Stimulated activated CD4-positive, alpha-beta T cell treated with anti-CD3 and anti-CD28 coated beads, Interleukin-1b, Interleukin-23, amount 100 ng/mL, for 4 hours (primary cell): Measurements from ENCODE around the gene SOX30.

Source experiments
- DNase-seq, 2 donors: peaks; one replicate each; pipeline ENCODE4 v3.0.0-alpha.2; 2020; ENCODE audit warnings: low read depth in 2 of 2

Gene SOX30

DNA sequence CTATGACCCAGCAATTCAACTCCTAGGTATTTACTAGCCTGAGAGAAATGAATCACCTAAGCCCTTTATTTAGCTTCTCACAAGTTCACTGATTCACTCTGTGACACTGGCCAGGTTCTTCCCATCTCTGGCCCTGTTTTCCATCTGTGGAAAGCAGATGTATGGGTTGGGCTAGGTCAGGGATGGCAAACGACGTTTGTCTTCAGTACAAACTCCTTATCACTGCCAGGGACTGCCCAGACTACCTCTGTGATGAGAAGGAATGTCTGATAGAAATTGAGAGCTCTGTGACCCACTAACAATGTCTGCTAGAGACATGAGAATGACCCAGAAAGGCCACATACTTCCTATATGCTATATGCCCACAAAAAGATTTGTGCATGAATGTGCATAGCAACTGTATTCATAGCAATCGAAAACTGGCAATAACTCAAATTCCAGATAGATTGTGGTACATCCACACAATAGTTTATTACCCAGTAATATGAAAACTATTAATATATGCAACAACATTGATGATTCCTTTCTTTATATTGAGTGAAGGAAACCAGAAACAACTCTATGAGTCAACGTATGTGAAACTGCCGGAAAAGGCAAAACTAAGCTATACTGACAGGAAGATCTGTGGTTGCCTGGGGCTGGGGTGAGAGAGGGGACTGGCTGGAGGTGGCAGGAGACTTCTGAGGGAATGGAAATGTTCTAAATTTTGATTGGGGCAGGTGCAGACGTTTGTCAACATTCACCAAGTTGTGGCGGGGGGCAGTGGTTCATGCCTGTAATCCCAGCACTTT is 44.7 kb downstream of the SOX30 start:
- DNase-seq: peak; percentile 36 to 53

DNA sequence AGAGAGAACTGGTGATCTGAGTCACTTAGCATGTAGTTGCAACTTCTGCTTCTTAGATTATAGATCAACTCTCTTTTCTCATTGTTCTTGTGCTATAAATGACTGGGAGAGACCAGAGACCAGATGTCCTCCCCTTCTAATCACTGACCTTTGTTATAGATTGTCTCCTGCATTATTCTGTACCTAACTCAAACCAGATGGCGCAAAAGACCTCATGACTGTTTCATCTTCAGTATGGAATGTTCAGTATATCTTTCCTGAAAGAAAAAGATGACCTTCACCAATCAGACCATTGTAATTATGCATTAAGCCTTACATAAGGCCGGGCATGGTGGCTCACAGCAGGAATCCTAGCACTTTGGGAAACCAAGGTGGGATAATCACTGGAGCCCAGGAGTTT is 46.2 kb downstream of the SOX30 start:
- no peak for DNase-seq

DNA sequence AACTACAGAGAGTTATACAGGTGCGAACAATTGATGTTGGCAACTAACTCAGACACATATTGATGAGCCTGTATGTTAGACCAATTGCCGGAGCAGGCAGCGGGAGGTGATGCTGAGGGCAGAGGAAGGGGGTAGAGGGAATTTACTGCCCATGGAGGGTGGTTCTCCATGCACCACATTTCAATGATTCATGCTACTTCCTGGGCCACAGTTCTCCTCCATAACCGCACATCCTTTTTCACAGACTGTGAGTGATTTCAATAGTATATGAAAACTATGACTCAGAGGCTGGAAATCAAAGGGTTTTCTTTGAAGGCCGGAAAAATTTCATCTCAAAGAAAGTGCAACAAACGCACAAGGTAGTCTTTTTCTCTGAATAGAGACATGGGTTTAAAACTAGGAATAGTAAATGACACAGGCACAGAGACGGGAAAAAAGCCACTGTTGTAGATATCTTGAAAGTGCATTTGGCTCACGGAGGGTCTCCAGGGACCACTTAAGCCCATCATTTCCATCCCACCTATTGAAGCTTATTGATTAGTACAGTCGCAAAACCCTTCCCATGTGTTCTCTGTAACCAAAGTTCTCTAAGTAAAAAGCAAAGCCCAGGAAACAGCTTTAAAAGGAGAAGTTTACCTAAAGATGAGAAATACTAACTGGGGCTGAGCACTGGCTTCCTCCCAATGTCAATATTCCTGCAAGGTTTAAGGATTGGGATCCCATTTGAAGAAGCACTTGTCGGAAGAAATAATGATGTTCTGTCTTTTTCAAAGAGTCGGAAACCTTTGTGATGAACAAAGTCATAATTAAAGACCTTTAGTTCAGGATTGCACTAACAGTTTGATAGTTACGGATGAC is 48.7 kb downstream of the SOX30 start:
- DNase-seq: peak; percentile 43 to 61

DNA sequence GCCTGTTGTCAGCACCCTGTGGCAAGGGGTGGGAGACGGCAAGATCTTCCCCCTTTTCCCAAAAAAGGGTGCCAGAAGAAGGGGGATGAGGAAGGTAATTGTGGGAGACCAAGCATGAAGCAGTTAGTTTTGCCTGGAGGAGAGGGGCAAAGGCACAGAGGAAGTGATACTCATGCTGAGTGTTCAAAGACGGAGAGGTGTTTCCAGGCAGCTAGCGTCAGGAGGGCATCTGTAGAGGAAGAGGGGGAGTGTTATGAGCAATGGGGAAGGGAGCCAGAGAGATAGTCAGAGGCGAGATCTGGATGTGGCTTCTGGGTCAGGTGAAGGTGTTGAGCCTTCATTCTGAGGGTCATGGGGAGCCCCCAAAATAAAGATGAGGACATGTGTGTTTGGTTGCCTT is 49.7 kb downstream of the SOX30 start:
- peak; percentile 17 to 52 for DNase-seq

DNA sequence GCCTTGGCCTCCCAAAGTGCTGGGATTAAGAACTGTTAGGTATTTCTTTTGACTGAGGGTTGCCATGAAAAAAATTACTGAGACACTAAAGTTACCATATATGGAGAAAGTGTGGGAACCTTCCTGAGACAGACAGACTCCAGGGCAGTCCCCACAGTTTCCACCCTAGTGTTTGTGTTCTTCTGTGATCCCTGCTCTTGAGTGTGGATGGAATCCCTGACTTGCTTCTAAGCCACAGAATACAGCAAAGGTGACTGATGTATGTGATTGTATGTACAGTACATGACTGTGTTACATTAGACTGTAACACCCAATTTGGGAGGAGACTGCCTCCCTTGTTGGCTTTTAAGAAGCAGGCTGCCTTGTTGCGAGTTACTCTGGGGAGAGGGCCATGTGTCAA is 52.0 kb downstream of the SOX30 start:
- no peak for DNase-seq

DNA sequence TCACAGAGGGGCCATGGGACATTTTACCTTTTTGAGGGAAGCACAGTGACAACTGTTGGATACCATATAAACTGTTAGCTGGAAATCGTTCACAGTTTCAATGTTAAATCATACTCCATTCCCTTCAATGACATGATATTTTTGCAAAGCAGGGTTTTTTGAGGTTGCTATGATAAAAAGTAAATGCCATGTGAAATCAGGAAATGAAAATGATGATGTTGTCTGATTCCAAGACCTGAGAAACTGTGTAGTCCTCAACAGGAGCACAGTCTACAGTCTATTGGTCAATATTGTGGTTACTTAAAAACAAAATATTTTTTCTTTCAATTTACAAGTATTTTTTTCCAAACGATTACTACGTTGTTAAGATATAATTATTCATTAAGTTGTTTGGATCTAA is 52.7 kb downstream of the SOX30 start:
- DNase-seq: no peak

DNA sequence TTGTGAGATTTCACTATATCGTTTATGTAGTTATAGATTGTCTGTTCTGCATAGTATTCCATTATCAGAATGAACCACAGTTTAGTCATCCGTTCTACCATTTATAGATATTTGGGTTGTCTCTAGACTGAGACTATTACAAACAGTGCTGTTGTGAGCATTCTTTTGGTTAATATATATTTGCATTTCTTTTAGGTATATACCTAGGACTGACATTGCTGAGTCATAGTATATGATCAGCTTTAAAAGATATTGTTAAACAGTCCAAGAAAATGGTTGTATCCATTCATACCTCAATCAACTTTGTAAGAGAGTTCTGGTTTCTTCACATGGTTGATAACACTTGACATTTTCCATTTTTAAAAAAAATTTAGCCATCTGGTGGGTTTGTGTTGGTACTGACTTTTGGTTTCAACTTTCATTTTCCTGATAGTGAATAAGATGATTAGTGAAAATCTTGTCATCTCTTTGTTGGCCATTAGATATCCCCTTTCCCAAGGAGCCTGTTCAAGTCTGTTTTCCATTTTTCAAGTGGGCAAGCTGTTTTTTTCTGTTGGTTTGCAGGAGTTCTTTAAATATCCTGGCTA is 53.8 kb downstream of the SOX30 start:
- DNase-seq: no peak

DNA sequence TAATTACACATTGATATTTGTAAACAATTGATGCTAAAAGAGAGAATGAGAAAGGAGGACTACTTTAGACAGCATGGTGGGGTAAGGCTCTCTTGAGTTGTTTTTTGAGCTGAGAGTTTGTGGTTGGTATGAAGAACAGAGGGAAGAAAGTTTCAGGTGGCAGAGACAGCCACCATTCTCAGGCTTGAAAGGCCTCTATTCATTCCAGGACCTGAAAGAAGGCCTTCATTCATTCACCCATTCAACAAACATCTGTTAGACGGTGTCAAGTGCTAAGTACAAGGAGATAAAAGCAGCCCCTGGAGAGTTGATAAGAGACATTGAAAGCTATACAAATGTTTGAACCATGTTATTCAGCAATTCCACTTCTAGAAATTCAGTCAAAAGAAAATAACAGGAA is 55.0 kb downstream of the SOX30 start:
- no peak for DNase-seq

DNA sequence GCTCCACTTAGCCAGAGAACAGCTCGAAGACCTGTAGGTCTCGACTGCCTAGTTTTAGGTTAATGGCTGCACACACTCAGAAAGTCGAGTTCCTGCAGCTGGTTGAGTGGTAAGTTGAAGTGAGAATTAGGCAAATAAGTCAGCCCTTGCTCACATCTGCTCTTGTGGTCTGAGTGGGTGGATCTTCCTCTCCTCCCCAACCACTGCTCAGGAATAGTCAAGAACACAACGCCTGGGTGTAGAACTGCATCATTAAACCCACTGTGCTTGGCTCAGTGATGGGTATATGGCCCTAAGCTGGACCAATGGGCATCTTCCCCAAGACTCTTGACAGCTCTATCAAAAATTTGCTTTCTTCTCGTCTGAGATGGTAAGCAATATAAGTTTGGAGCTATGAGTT is 55.8 kb downstream of the SOX30 start:
- no peak for DNase-seq

DNA sequence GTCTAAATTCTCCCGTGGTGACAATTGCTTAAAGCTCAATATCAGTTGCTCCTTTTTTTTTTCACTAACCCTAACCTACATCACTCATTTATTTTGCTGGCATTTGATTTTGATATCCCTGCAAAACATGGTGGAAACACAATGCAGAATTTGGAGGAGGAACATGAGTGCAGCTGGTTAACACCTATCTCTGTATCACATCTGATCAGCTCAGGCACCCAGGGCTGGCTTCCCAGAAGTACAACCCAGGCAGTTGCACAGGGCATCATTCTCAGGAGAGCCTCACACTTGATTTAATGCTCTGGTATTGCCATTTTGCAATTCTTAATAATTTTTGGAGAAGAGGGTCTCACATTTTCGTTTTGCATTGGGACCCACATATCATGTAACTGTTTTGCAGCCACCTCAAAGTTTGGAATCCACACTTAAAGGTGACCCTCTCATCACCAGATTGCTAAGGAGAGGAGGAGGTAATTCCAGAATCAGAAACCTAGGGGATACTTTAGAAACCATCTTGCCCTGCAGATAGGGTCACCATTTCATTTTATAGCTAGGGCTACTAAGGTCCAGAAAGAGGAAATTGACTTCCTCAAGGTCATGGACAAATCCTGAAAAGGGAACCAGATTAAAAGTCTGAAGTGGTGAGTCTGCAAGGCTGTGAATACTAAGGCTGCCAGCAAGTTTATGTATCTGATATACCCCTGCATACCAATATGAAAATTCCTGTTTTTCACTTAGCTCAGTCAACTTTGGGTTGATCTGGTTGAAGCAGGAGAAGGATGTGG is 57.4 kb downstream of the SOX30 start:
- no peak for DNase-seq

DNA sequence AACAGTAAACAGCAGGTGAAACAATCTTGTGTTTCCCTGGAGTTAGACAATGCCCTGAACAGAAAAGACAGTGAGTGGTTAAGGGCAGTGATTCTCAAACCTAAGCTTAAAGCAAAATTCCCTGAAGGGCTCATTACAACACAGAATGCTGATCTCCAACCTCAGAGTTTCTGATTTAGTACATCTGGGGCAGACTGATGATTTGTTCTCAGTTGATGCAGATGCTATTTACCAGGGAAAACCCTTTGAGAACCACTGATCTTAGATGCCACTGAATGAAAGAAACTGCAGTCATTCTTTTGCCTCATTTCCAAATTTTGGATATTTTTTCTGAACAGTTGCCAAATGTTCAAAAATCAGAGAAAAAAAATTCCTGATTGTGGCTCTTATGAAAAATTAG is 58.0 kb downstream of the SOX30 start:
- DNase-seq: no peak

DNA sequence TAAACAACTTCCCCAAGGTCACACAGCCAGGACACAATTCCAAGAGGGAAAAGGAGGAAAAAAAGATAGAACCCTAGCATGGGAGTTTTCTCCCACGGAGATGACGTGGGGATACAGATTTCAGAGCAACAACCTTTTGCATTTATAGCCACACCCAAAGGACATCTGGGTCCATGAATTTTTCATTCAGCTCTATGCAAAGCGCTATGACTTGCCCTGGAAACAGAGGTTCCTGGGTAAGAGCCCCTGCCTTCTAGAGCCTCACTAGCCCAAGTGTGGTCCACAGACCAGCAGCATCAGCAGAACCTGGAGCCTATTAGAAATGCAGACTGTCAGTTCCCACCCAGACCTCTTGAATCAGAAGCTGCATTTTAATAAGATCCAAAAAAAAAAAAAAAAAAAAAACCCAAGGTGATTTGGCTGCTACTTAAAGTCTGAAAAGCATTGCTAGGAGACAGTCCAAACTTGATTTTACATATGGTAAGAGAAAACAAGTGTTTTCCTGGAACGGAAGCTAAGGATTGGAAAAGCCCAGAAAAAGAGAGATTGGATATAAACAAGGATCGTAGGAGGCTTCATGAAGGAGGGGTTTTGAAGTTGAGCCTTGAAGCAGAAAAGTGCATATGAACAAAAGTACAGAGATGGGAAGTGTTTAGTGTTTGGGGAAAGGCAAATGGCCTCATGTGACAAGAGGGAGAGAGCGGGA is 59.0 kb downstream of the SOX30 start:
- no peak for DNase-seq

DNA sequence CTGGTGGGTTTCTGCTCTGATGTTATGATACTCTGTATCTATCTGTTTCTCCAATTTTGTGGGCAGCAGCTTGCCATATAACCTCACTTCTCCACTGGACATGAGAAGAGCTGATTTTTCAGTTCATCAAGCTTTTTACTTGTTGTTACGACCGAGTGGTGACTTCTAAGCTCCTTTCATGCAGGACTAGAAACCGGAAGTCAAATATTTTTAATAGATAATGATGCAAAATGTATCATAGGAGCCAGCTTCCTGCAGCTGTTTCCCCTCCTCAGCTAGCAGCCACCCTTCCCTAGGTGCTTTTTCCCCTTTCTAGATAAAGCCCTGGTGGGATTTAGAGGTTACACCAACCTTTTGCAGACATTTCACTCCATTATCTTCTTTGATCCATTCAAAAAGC is 59.6 kb downstream of the SOX30 start:
- DNase-seq: no peak

DNA sequence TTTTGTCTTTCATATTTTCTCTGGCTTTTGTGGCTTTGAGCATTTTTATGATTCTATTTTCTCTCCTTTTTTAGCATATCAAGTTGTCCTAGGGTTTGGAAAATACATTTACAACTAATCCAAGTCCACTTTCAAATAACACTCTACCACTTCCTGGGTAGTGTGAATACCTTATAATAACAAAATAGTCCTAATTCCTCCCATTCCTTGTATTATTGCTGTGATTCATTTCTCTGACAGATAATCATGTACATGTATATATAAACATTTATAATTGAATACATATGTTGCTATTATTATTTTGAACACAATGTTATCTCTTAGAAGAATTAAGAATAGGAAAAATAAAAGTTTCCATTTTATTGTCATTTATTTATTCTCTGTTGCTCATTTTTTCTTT is 61.8 kb downstream of the SOX30 start:
- no peak for DNase-seq

DNA sequence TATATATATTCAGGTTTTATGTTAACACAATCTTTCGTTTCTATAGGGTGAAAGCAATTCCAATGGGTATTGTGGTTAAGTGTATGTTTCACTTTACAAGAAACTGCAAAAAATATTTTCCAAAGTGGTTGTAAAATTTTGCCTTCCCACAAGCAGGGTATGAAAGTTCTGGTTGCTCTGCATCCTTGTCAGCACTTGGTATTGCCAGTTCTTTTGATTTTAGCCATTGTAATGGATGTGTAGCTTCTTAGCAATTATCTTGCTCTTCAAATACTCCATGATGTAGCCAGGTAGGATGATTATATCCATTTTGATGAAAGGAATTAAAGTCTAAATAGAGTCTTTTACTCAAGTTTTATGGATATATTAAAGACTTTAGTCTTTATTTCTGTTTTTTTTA is 67.6 kb downstream of the SOX30 start:
- no peak for DNase-seq

DNA sequence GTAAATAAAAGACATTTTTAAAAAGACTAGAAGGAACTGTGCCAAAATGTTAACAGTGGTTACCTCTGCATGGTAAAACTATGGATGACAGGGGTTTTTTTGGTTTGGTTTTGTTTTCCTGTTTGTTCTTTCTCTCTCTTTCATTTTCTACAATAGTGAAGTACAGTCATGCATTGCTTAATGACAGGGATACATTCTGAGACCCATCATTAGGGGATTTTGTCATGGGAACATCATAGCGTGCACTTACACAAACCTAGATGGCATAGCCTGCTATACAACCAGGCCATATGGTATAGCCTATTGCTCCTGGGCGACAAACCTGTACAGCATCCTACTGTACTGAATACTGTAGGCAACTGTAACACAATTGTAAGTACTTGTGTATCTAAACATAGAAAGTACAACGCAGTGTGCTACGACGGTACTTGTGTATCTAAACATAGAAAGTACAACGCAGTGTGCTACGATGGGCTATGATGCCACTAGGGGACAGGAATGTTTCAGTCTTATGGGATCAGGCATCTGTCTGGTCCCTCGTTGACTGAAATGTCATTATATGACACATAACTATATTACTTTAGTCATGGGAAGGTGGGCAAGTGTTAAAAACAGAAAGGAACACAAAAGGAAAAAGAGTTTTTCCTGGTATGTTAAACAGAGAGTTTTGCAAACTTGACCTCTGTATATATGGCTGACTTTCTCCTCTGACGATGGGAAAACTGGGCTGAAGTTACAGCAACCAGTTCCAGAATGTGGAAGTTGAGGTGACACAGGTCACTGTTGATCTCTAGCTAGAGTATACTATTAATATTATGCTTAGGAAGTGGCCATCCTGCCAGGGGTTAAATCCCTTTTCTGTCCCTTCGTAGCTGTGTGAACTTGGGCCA is 69.3 kb downstream of the SOX30 start:
- DNase-seq: no peak

DNA sequence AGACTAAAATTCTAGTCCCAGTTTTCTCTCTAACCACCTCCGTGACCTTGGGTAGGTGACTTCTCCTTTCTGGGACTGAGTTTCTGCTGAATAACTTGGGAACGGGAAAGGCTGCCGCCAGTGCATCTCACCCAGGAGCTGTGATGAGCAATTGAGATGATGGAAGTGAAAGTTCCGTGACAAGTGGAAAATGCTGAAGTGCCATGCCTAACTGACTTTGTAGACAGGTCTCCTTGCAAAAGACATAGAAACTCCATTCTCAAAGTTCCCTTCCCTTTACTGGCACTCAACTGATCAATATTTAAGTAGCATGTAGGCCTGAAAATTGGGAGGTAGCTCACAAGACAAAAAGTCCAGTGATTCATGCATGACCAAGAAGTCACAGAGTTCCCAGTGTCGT is 70.3 kb downstream of the SOX30 start:
- no peak for DNase-seq

DNA sequence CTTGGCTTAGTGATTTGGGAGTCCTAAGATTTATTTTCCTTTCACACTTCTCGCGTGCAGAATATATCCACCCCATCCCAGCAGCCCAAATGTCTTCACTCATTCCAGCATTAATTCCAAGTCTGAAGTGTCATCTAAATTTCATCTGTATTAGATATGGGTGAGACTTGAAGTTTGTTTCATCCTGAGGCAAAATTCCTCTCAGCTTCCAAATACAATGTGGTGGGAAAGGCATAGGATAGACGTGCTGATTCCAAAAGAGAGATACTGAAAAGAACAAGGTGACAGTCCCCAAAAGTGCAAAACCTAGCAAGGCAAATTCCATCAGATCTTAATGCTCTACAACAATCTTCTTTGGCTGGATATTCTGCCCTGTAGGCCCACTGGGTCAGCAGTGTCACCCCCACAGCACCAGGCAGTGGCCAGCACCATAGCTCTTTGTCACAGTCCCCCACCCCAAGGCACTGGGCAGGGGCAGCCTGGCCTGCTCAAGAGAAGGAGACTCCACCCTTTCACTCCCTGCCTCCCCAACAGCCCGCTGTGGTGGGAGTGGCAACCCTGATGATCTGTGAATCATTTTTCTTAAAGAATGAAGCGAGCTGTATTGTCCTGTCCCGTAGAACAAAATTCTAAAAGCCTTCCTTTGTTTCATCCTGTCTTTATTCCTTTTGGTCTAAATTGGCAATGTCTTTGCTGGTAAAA is 74.0 kb downstream of the SOX30 start:
- no peak for DNase-seq

DNA sequence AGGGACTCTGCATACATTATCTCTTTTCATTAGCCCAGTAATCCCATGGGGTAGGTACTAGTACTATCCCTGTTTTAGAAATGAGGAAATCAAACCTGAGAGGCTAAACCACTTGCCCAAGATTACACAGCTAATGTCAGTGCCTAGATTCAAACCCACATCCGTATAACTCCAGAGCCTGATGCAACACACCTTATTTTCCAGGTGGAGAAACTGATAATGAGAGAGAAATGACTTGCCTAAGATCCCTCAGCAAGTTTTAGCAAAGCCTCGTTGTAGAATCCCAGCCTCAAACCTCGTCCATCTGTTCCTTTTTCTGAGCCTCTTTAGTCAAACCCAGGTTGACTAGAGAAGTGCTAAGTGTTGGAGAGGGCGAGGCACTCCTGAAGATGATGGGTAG is 75.6 kb downstream of the SOX30 start:
- DNase-seq: no peak
